Duodenal mucosa (tissue), 2 donors: ENCODE measurements around the gene CELA3A.

ENCODE experiments used
- H3K27ac ChIP-seq: one replicate; pipeline ENCODE4 v1.7.0; 2013; ENCODE audit warnings: low read depth, low read length
- H3K27me3 ChIP-seq, 2 donors: one replicate each; pipeline ENCODE4 v1.7.0; 2013; ENCODE audit warnings: low read length in 2 of 2, control low read depth in 1 of 2; ENCODE audit not compliant: insufficient read depth in 2 of 2, control insufficient read depth in 1 of 2
- H3K36me3 ChIP-seq, 2 donors: one replicate each; pipeline ENCODE4 v1.7.0; 2013; ENCODE audit warnings: low read length in 2 of 2, control low read depth in 1 of 2; ENCODE audit not compliant: insufficient read depth in 2 of 2, control insufficient read depth in 1 of 2
- H3K4me1 ChIP-seq, 2 donors: one replicate each; pipeline ENCODE4 v1.7.0; 2013; ENCODE audit warnings: low read length in 2 of 2, control low read depth in 1 of 2; ENCODE audit not compliant: insufficient read depth in 2 of 2, control insufficient read depth in 1 of 2
- H3K4me3 ChIP-seq, 2 donors: one replicate each; pipeline ENCODE4 v1.7.0; 2013; ENCODE audit warnings: low read length in 2 of 2, low read depth in 1 of 2
- H3K9ac ChIP-seq, 2 donors: one replicate each; pipeline ENCODE4 v1.7.0; 2013; ENCODE audit warnings: low read length in 2 of 2, low read depth in 1 of 2
- H3K9me3 ChIP-seq, 2 donors: one replicate each; pipeline ENCODE4 v1.7.0; 2013; ENCODE audit warnings: low read length in 2 of 2, control low read depth in 1 of 2; ENCODE audit not compliant: control insufficient read depth in 1 of 2

The CELA3A gene

DNA sequence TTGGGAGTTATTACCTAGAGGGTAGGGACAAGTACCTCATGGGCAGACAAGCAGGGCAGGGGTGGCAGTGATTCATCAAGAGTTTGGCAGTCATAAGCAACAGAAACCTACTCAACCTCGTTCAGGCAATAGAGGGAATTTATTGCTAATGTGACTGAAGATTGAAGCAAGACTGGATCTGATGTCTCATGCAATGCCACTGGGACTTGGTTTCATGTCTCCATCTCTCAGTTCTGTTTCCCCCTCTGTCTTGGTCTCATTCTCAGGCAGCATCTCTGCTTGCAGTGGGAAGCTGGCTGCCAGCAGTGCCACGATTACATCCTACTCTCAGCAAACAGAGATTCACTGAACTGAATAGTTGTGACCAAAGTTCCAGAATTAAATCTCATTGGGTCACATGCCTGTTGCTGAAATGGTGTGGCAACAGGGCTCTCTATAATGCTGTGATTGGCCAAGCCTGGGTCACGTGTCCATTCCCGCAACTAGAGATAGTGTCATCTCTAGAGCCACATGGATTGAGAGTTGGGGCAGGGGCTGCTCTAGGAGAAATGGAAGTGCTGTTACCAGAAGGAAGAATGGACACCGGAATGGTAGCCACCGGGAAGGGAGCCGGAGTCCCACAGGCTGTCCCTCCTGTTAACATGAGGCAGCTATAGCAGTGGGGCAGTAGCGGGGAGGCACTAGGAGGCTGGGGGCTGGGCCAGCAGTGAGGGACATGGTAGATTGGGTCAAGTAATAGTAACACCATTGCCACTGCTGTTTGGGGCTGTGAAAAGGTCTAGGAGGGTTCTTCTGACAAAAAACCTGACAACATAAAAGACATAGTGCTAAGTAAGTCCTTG lies 47.1 kb downstream of the CELA3A start:
- Histone ChIP-seq H3K4me1 (peaks cover 3 to 5% of the 10 kb centered on the region in 2 donors), H3K27ac (no peak overlapping the region), H3K9me3 (no peaks in the 10 kb centered on the region), H3K36me3 (no peaks in the 10 kb centered on the region), H3K27me3 (no peaks in the 10 kb centered on the region), H3K4me3 (no peak overlapping the region), H3K9ac (no peak overlapping the region)

- H3K9ac ChIP-seq, result no peak overlapping the region
- H3K4me3 ChIP-seq, result no peak overlapping the region
- peaks cover 12 to 13% of the 10 kb centered on the region in 2 donors for H3K4me1 ChIP-seq
Observed at GRCh38 chr1:22050330-22050729, 48.9 kb downstream of the CELA3A start.

GRCh38 chr1:22051607-22052114 lies 50.2 kb downstream of the CELA3A start:
- Histone ChIP-seq H3K9me3 (no peaks in the 10 kb centered on the region), H3K27ac (no peak overlapping the region), H3K4me3 (peak overlapping the region in 1 of 2 donors; percentile 84), H3K9ac (peak overlapping the region; percentile 75 to 76), H3K27me3 (no peaks in the 10 kb centered on the region), H3K36me3 (peaks cover 0 to 3% of the 10 kb centered on the region in 2 donors), H3K4me1 (peaks cover 23 to 25% of the 10 kb centered on the region in 2 donors)

More at GRCh38 chr1:22050330-22050729, 48.9 kb downstream of the CELA3A start:
- Histone ChIP-seq H3K27ac (no peak overlapping the region), H3K36me3 (no peaks in the 10 kb centered on the region), H3K9me3 (no peaks in the 10 kb centered on the region), H3K27me3 (no peaks in the 10 kb centered on the region)

GRCh38 chr1:22052115-22053016 lies 50.9 kb downstream of the CELA3A start, which contains the start of gene CDC42:
TSS of gene CDC42 (plus strand) at chr1:22052709. CDS start at chr1:22078479, 25,770 bp downstream.
- Histone ChIP-seq H3K9me3 (no peaks in the 10 kb centered on the region), H3K36me3 (peaks cover 0 to 3% of the 10 kb centered on the region in 2 donors), H3K27me3 (no peaks in the 10 kb centered on the region), H3K4me1 (peaks cover 29 to 30% of the 10 kb centered on the region in 2 donors), H3K4me3 (peak within 1 kb of the TSS; percentile 84 to 92), H3K27ac (peak within 1 kb of the TSS; percentile 99), H3K9ac (peak within 1 kb of the TSS; percentile 75 to 76)

- H3K9ac ChIP-seq, result peak overlapping the region; percentile 67 to 75
- no peaks in the 10 kb centered on the region for H3K9me3 ChIP-seq
- H3K4me1 ChIP-seq, result peaks cover 30 to 35% of the 10 kb centered on the region in 2 donors
- H3K36me3 ChIP-seq, result peaks cover 0 to 6% of the 10 kb centered on the region in 2 donors
- H3K27ac ChIP-seq, result peak overlapping the region; percentile 99
- H3K27me3 ChIP-seq, result no peaks in the 10 kb centered on the region
- peak overlapping the region; percentile 84 to 92 for H3K4me3 ChIP-seq
Observed at GRCh38 chr1:22053017-22053860, 51.8 kb downstream of the CELA3A start.

- Histone ChIP-seq H3K9ac (peak overlapping the region; percentile 67 to 75), H3K36me3 (peaks cover 0 to 6% of the 10 kb centered on the region in 2 donors), H3K27ac (peak overlapping the region; percentile 99), H3K9me3 (no peaks in the 10 kb centered on the region), H3K27me3 (no peaks in the 10 kb centered on the region), H3K4me3 (peak overlapping the region; percentile 84 to 92), H3K4me1 (peaks cover 30 to 37% of the 10 kb centered on the region in 2 donors)
Observed at GRCh38 chr1:22053861-22054770, 52.7 kb downstream of the CELA3A start.

DNA sequence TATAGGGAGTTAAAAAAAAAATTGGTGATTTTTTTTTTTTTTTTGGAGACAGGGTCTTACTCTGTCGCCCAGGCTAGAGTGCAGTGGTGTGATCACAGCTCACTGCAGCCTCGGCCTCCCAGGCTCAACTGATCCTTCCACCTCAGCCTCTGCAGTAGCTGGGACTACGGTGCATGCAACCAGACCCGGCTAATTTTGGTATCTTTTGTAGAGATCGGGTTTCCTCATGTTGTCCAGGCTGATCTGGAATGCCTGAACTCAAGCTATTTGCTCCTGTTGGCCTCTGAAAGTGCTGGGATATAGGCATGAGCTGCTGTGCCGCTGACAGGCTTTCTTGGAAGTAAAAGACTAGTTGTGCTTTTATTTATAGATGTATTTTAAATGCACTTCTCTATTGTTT lies 54.0 kb downstream of the CELA3A start:
- H3K36me3 ChIP-seq, result peaks cover 0 to 6% of the 10 kb centered on the region in 2 donors
- H3K4me3 ChIP-seq, result no peak overlapping the region
- peaks cover 31 to 43% of the 10 kb centered on the region in 2 donors for H3K4me1 ChIP-seq
- H3K27me3 ChIP-seq, result no peaks in the 10 kb centered on the region
- no peak overlapping the region for H3K9ac ChIP-seq
- H3K27ac ChIP-seq, result no peak overlapping the region
- no peaks in the 10 kb centered on the region for H3K9me3 ChIP-seq

GRCh38 chr1:22056043-22056442 lies 54.6 kb downstream of the CELA3A start:
- Histone ChIP-seq H3K27ac (no peak overlapping the region), H3K9me3 (no peaks in the 10 kb centered on the region), H3K36me3 (peaks cover 0 to 6% of the 10 kb centered on the region in 2 donors), H3K4me1 (peaks cover 36 to 43% of the 10 kb centered on the region in 2 donors), H3K4me3 (peak overlapping the region in 1 of 2 donors; percentile 24), H3K27me3 (no peaks in the 10 kb centered on the region), H3K9ac (no peak overlapping the region)
